Endothelial cell of umbilical vein (primary cell): ENCODE measurements around the gene KANSL1. TPM values are rescaled to one million over a fixed set of nuclear protein-coding genes. Genes with fewer than 3 reads are reported as not detected.

Experiments used
- BruUV-seq: library from RNA; stranded (reverse); fragments of 400-500 nt; replicated peaks from 2 replicates; lab custom pipeline; 2021; lab: Mats Ljungman, UMichigan
- CTCF ChIA-PET: fragments of 300-600, 350-600 bp; sonication (Branson Sonifier 250); formaldehyde crosslinking; loops from one replicate; lab custom pipeline; 2021; ENCODE audit warnings: antibody characterized with exemption, inconsistent platforms; lab: Charles Lee
- POLR2A ChIA-PET: fragments of 300-600, 350-600 bp; sonication (Branson Sonifier 250); formaldehyde crosslinking; loops from one replicate; lab custom pipeline; 2021; ENCODE audit warnings: antibody characterized with exemption, inconsistent platforms; lab: Charles Lee
- DNase-seq: peaks from one replicate; pipeline ENCODE4 v3.0.0-alpha.2; 2011; ENCODE audit warnings: low read depth, low spot score
- FAIRE-seq: peaks from 2 replicates; lab custom pipeline; 2011; peaks lifted over from hg19 to GRCh38; lab: Jason Lieb, UNC
- H2AFZ ChIP-seq: 2 replicates; pipeline ENCODE4 v1.6.0; 2012; ENCODE audit warnings: low read depth, low read length, control low read depth, inconsistent platforms
- H3K27ac ChIP-seq: 2 replicates; pipeline ENCODE4 v1.5.1; 2011; ENCODE audit warnings: low read depth, mild to moderate bottlenecking, control low read depth, low read length, moderate library complexity; ENCODE audit not compliant: insufficient read depth
- H3K27me3 ChIP-seq, 2 experiments: 2 replicates each; pipeline versions ENCODE4 v1.6.0 to v1.6.1; 2011; ENCODE audit warnings: low read length in 2 of 2, mixed read lengths in 1 of 2; ENCODE audit not compliant: control insufficient read depth in 2 of 2, insufficient read depth in 2 of 2
- H3K36me3 ChIP-seq, 2 experiments: 2 replicates in 1 of 2; 3 replicates in 1 of 2; pipeline ENCODE4 v1.5.1; 2011; ENCODE audit warnings: low read length in 2 of 2, mild to moderate bottlenecking in 1 of 2, moderate library complexity in 1 of 2; ENCODE audit not compliant: control insufficient read depth in 2 of 2, insufficient read depth in 2 of 2; ENCODE audit errors: extremely low read depth in 1 of 2
- H3K4me1 ChIP-seq: 3 replicates; pipeline ENCODE4 v1.5.1; 2011; ENCODE audit warnings: mild to moderate bottlenecking, low read length; ENCODE audit not compliant: control insufficient read depth, insufficient read depth; ENCODE audit errors: extremely low read depth
- H3K4me2 ChIP-seq: 2 replicates; pipeline ENCODE4 v1.6.1; 2011; ENCODE audit warnings: low read length, control low read depth, mixed read lengths; ENCODE audit not compliant: insufficient read depth
- H3K4me3 ChIP-seq, 3 experiments: fragments of 200-600 bp in 1 of 3; sonication (generic), shearing (Covaris generic) in 1 of 3; replicated peaks in 1 of 3; 2 replicates each; pipeline ENCODE4 v1.5.1; 2011 to 2016; ENCODE audit warnings: control low read depth in 3 of 3, low read length in 3 of 3, mild to moderate bottlenecking in 2 of 3, inconsistent platforms in 1 of 3, low read depth in 1 of 3, moderate library complexity in 1 of 3; ENCODE audit not compliant: insufficient read depth in 1 of 3
- H3K79me2 ChIP-seq: 2 replicates; pipeline ENCODE4 v1.6.0; 2012; ENCODE audit warnings: low read length, inconsistent platforms; ENCODE audit not compliant: control insufficient read depth, insufficient read depth
- H3K9ac ChIP-seq: replicated peaks from 2 replicates; pipeline ENCODE3; 2011; ENCODE audit warnings: low read length, control low read depth; ENCODE audit not compliant: insufficient read depth; ENCODE audit errors: extremely low read depth
- H3K9me1 ChIP-seq: replicated peaks from 3 replicates; pipeline ENCODE4 v1.6.0; 2011; ENCODE audit warnings: mild to moderate bottlenecking, low read length; ENCODE audit not compliant: control insufficient read depth, insufficient read depth; ENCODE audit errors: extremely low read depth
- H3K9me3 ChIP-seq: replicated peaks from 2 replicates; pipeline ENCODE4 v1.5.1; 2012; ENCODE audit warnings: low read length, inconsistent platforms; ENCODE audit not compliant: control insufficient read depth, insufficient read depth
- H4K20me1 ChIP-seq: replicated peaks from 2 replicates; pipeline ENCODE3; 2011; ENCODE audit warnings: mild to moderate bottlenecking, low read length; ENCODE audit not compliant: control insufficient read depth, insufficient read depth; ENCODE audit errors: extremely low read depth
- EZH2 ChIP-seq: IDR thresholded peaks from 2 replicates; pipeline ENCODE4 v1.6.1; 2012; ENCODE audit warnings: borderline replicate concordance, low read depth, mild to moderate bottlenecking, moderate library complexity, low read length, inconsistent platforms; ENCODE audit not compliant: severe bottlenecking
- JUN ChIP-seq: IDR thresholded peaks from 2 replicates; pipeline ENCODE4 v1.6.1; 2011; ENCODE audit warnings: borderline replicate concordance, low read depth; ENCODE audit not compliant: insufficient read length, insufficient read depth
- dilution Hi-C: fragments of 300-500 bp; cut with MboI; formaldehyde crosslinking; loops from one replicate; pipeline ENCODE4 v1.15.0; 2019; ENCODE audit warnings: low sequenced_read_pairs; ENCODE audit not compliant: extremely low pct_ligation_motif_present
- intact Hi-C: fragments of 100-400 bp; cut with micrococcal nuclease; formaldehyde crosslinking; loops from one replicate; pipeline ENCODE4 v1.10.0; 2022
- polyA plus RNA-seq, 4 experiments: library from polyadenylated mRNA; depleted of rRNA in 3 of 4; stranded (reverse) in 3 of 4; unstranded in 1 of 4; fragments of >200 nt; gene quantifications; 2 replicates each; pipeline versions ENCODE4 v1.2.1 to v1.2.3, GENCODE V29; 2011 to 2012; ENCODE audit warnings: missing spikeins in 1 of 4
- total RNA-seq: library from RNA; stranded (reverse); gene quantifications from 2 replicates; pipeline ENCODE4 v1.2.3, GENCODE V29; 2021
- TF ChIP-seq, protein P1 (sequence below), 2 donors: IDR thresholded peaks; 1 replicate in 1 of 2; 2 replicates in 1 of 2; pipeline ENCODE4 v1.5.1; 2011; ENCODE audit warnings: low read length in 2 of 2, mild to moderate bottlenecking in 2 of 2, moderate library complexity in 2 of 2, control low read depth in 1 of 2, inconsistent platforms in 1 of 2, low read depth in 1 of 2; ENCODE audit not compliant: insufficient read depth in 1 of 2; ENCODE audit errors: extremely low read depth in 1 of 2

Gene KANSL1
- total and polyA plus RNA-seq, 2 donors (not counting 3 experiments of a cell fraction or from before 2014, with no cell fraction given), result 29.1 to 74.0 TPM

DNA sequence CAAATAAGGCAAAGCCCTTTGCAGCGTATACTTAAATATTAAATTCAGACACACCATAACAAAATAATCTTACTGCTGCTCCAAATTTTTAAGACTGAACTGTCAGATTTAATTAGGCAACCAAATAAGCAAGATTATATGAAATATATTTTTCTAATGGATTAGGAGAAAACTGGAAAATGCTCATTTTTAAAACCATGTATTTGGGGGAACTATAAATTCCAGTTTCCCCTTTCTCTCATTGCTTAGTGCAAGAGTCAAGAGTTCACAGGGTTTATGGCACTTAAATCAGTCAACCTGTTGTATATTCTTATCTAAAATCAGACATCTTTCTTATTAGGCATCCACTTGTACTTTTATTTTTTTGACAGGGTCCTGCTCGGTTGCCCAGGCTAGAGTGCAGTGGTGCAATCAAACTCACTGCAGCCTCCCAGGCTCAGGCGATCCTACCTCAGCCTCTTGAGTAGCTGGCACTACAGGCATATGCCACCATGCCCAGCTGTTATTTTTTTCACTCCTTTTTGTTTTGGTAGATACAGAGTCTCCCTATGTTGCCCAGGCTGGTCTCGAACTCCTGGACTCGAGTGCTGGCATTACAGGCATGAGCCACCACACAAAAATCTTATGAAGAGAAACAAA lies 2.1 kb upstream of the KANSL1 start:
- Histone ChIP-seq H3K27ac (no peak overlapping the region), H3K4me1 (peaks cover 21% of the 10 kb centered on the region), H4K20me1 (peaks cover 7% of the 10 kb centered on the region), H3K4me3 (no peak overlapping the region), H3K9ac (no peak overlapping the region), H3K9me3 (no peaks in the 10 kb centered on the region), H3K4me2 (no peak overlapping the region), H3K36me3 (no peaks in the 10 kb centered on the region), H3K9me1 (no peaks in the 10 kb centered on the region), H2AFZ (no peak overlapping the region), H3K79me2 (peaks cover 48% of the 10 kb centered on the region), H3K27me3 (no peaks in the 10 kb centered on the region)
- dilution Hi-C loops (no loop called here), intact Hi-C loops (loop anchor here (1.0 to 10.0 kb wide), 2 partner anchors 18 to 89 kb away; no protein-coding TSS in a partner anchor)
- POLR2A ChIA-PET, result no interaction called here
- DNase-seq, result no peak
- no peak for FAIRE-seq
- BruUV-seq, result no TSS peak
- CTCF ChIA-PET, result interaction anchor here (0.7 to 1.4 kb wide), 2 partner anchors 18 to 151 kb away, joined by 3 to 11 read pairs; no protein-coding TSS in a partner anchor
- TF ChIP-seq JUN, result no peak
- TF ChIP-seq, protein P1, sequence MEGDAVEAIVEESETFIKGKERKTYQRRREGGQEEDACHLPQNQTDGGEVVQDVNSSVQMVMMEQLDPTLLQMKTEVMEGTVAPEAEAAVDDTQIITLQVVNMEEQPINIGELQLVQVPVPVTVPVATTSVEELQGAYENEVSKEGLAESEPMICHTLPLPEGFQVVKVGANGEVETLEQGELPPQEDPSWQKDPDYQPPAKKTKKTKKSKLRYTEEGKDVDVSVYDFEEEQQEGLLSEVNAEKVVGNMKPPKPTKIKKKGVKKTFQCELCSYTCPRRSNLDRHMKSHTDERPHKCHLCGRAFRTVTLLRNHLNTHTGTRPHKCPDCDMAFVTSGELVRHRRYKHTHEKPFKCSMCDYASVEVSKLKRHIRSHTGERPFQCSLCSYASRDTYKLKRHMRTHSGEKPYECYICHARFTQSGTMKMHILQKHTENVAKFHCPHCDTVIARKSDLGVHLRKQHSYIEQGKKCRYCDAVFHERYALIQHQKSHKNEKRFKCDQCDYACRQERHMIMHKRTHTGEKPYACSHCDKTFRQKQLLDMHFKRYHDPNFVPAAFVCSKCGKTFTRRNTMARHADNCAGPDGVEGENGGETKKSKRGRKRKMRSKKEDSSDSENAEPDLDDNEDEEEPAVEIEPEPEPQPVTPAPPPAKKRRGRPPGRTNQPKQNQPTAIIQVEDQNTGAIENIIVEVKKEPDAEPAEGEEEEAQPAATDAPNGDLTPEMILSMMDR (IDR thresholded peaks at IDR 0.05; ENCODE audit: extremely low read depth in 1 of 2, insufficient read depth in 1 of 2, low read depth in 1 of 2, low read length in 2 of 2), result no peak
- no peak for TF ChIP-seq EZH2
